Epithelial cell of esophagus (primary cell): ENCODE data around the gene C20orf173.

Experiments
- DNase-seq: peaks from one replicate; pipeline ENCODE4 v3.0.0; 2010; ENCODE audit warnings: low read depth
- H3K4me3 ChIP-seq: 2 replicates; pipeline ENCODE4 v1.5.1; 2011; ENCODE audit warnings: mild to moderate bottlenecking, low read length, control low read depth
- TF ChIP-seq, protein P1 (sequence below): IDR thresholded peaks from 2 replicates; pipeline ENCODE4 v1.5.1; 2011; ENCODE audit warnings: low read depth, mild to moderate bottlenecking, low read length, control low read depth, inconsistent platforms; ENCODE audit not compliant: insufficient read depth; ENCODE audit errors: missing control alignments

The C20orf173 gene

DNA sequence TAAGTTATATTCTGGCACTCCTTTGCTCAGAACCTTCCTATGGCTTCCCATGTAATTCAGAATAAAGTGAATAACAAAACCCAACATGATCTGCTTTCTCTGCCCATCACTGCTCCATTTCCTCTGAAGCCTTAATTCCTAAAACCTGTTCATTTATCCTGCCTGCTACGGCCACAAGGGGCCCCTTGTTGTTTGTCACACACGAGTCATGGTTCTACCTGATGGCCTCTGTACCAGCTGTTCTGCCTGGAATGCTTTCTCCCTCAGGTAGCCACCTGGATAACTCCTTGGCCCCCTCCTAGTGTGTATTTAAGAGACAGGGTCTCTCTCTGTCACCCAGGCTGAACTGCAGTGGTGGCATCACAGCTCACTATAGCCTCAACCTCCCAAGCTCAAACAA is 39.2 kb upstream of the C20orf173 start:
- H3K4me3 ChIP-seq = no peak overlapping the region
- DNase-seq = peak; percentile 47
- TF ChIP-seq, protein P1, sequence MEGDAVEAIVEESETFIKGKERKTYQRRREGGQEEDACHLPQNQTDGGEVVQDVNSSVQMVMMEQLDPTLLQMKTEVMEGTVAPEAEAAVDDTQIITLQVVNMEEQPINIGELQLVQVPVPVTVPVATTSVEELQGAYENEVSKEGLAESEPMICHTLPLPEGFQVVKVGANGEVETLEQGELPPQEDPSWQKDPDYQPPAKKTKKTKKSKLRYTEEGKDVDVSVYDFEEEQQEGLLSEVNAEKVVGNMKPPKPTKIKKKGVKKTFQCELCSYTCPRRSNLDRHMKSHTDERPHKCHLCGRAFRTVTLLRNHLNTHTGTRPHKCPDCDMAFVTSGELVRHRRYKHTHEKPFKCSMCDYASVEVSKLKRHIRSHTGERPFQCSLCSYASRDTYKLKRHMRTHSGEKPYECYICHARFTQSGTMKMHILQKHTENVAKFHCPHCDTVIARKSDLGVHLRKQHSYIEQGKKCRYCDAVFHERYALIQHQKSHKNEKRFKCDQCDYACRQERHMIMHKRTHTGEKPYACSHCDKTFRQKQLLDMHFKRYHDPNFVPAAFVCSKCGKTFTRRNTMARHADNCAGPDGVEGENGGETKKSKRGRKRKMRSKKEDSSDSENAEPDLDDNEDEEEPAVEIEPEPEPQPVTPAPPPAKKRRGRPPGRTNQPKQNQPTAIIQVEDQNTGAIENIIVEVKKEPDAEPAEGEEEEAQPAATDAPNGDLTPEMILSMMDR = peak; percentile 55

DNA sequence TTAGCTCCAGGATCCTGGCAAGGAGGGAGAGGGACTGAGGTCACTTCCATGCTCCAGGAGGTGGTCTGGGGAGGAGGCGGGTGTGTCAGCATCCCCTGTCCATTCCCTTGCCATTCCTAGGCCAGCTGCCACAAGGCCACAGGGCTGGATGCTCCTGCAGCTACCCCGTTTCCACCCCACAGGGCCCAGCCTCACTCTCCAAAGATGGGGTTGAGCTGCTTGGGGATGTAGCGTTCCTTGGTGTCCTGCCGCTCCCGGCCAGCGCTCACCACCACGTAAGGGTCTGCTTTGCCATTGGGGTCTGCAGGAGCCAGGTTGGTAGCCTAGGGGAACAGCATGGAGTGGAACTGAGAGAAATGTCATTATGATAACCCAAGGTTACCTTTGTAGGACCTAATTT is 35.5 kb upstream of the C20orf173 start:
- H3K4me3 ChIP-seq = no peak overlapping the region
- no peak for DNase-seq
- TF ChIP-seq, protein P1 = no peak

DNA sequence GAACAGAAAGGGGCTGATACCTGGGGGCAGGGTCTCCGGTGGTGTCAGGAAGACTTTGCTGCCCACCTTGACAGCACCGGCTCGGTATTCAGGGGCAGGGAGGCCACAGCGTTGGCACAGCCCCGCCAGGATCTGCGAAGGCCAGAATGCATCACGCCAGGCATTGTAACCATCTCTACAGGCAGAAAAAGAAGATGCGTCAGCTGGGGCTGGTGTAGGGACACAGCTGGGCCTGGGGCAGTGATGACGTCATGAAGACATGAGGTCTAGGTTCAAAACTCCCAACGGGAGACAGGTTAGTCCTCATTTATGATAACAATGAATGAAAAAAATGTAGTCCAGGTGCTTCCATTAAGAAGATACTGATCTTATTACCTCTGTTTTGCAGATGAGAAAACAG is 34.4 kb upstream of the C20orf173 start:
- H3K4me3 ChIP-seq = no peak overlapping the region
- DNase-seq = no peak
- TF ChIP-seq, protein P1 = no peak

DNA sequence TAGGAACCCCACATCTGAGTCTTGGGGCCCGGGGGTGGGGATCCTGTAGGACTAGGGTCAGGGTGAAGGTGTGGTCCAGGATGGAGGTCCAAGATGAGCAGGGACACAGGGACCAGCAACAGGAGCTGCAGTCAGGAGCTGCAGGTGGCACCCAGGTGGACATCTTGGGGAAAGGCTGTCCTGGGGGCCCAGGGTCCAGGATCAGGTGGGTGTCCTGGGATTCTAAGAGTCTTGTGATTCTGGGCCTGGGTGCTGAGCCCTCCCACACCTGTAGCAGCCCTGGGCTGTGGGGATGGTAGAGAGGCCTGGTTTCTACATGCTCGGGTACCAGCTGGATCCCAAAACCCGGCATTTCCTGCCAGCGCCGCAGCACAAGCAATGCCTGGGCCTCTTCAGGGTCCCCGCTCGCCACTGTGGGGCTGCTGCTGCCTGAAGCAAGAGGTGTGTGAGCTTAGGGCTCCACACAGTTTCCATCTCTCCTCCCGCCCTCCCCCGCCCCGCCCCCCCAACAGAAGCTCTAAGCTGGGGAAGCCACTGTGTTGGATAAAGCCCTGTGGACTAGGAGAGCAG is 33.2 kb upstream of the C20orf173 start:
- TF ChIP-seq, protein P1 = no peak
- no peak for DNase-seq
- no peak overlapping the region for H3K4me3 ChIP-seq

DNA sequence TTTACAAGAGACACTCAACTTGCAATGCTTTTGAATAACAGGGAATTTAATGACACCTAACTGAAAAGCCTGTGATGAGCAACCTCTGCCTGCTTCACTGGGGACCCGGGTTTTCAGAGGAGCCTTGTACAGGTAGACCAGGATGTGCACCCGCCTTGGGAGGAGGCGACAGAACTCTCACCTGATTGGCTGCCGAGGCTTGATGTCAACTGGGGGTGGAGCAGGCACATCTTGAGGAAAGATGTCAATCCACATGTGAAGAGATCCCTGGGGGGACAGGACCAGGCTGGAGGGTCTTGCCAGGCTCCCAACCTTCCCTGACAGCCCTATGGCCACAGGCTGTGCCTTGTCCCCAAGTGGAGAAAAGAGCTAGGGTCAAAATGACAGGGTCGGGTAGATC is 32.2 kb upstream of the C20orf173 start:
- DNase-seq = peak; percentile 27
- H3K4me3 ChIP-seq = no peak overlapping the region
- TF ChIP-seq, protein P1 = no peak

DNA sequence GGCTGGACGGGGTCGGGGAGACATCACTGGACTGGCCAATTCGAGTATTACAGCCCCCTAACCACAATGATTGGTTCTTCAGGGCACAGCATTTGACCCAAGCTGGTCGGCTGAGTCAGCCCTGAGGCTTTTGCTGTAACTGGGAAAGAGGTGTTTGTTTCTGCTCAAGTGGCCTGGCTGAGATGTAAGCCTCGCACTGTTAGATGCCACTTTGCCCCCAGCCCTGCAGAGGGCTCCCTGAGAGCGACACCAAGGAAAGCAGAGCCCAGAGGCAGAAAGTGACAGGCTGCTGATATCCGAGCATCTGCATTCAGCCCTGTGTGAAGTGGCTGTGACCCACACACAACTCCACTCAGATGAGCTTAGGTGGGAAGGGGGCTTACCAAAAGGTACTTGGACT is 31.8 kb upstream of the C20orf173 start:
- peak; percentile 33 for DNase-seq
- H3K4me3 ChIP-seq = no peak overlapping the region
- TF ChIP-seq, protein P1 = peak; percentile 38

DNA sequence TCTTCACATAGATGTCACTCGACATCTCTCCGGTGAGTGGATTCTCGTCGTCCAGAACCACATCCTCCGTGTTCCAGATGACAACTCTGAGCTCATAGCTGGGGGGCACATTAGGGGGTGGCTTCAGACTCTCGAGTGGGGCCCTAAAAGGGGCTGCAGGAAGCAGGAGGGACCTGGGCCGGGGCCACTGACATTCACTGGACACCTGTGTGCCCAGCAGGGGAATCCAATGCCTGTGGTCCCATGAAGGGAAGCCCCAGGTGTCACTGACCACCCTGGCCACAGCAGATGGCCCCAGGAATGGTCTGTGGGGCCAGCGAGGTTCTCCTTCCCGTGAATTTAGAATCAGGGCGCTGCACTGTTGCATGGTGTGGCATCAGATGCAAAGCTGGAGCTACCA is 31.1 kb upstream of the C20orf173 start:
- no peak overlapping the region for H3K4me3 ChIP-seq
- TF ChIP-seq, protein P1 = no peak
- DNase-seq = no peak
